Mucosa of gallbladder (tissue), 1 donor: ENCODE measurements around the gene ADGRD2. TPM values are rescaled to one million over a fixed set of nuclear protein-coding genes. Genes with fewer than 3 reads are reported as not detected.

ENCODE experiments used
- DNase-seq: peaks from one replicate; pipeline ENCODE4 v3.0.0-alpha.2; 2020; ENCODE audit warnings: low spot score
- total RNA-seq: library from RNA; stranded (reverse); gene quantifications from one replicate; pipeline ENCODE4 v1.2.1, GENCODE V29; 2021
- donor health status: DM: no; HTN: no; CAD: no.

ADGRD2 gene
- total RNA-seq, 1 donor from 2014 or later: not detected

GRCh38 chr9:124497441-124497840 is 47.2 kb downstream of the ADGRD2 start:
- no peak for DNase-seq

- no peak for DNase-seq
Observed at GRCh38 chr9:124498040-124498439, 47.8 kb downstream of the ADGRD2 start.

- no peak for DNase-seq
Observed at GRCh38 chr9:124498499-124499146, 48.4 kb downstream of the ADGRD2 start.

GRCh38 chr9:124499216-124499615 is 49.0 kb downstream of the ADGRD2 start:
- no peak for DNase-seq

- DNase-seq: no peak
Observed at GRCh38 chr9:124500028-124500795, 50.0 kb downstream of the ADGRD2 start.

- DNase-seq: no peak
Observed at GRCh38 chr9:124500796-124501611, 50.8 kb downstream of the ADGRD2 start.

- DNase-seq: no peak
Observed at GRCh38 chr9:124501771-124502320, 51.6 kb downstream of the ADGRD2 start.

GRCh38 chr9:124502711-124503702 is 52.8 kb downstream of the ADGRD2 start:
- no peak for DNase-seq

- DNase-seq: no peak
Observed at GRCh38 chr9:124503713-124504529, 53.7 kb downstream of the ADGRD2 start.

- no peak for DNase-seq
Observed at GRCh38 chr9:124504530-124505005, 54.3 kb downstream of the ADGRD2 start.

GRCh38 chr9:124505006-124505900 is 55.0 kb downstream of the ADGRD2 start:
- DNase-seq: no peak

- DNase-seq: no peak
Observed at GRCh38 chr9:124505901-124506346, 55.7 kb downstream of the ADGRD2 start.

GRCh38 chr9:124506433-124506832 is 56.2 kb downstream of the ADGRD2 start:
- no peak for DNase-seq

- DNase-seq: no peak
Observed at GRCh38 chr9:124506931-124507879, 57.0 kb downstream of the ADGRD2 start, which contains the start of gene NR5A1. Gene NR5A1, minus strand, starts transcription at chr9:124507399. Its CDS starts 4,004 bp downstream, at chr9:124503395.

- DNase-seq: no peak
Observed at GRCh38 chr9:124507880-124508423, 57.7 kb downstream of the ADGRD2 start.

- DNase-seq: no peak
Observed at GRCh38 chr9:124510650-124511425, 60.6 kb downstream of the ADGRD2 start.
